ENCODE data around the gene EVX1. TPM values are rescaled to one million over a fixed set of nuclear protein-coding genes. Genes with fewer than 3 reads are reported as not detected.

EVX1 gene
- total and polyA plus RNA-seq, 12 donors, result 0.64 to 8.7 (median 1.1) TPM; not detected in 2

- H3K4me1 ChIP-seq (replicated peaks in 1 of 2), result peaks cover 16 to 32% of the 10 kb centered on the region in 2 donors
- intact Hi-C loops (cut with DNase I), result no loop called here
- 51 to 64% (median 53%) methylated on average over 17 of the region's 17 CpGs for WGBS, 4 donors
Observed at GRCh38 chr7:27241189-27242056, 1.2 kb upstream of the EVX1 start.

GRCh38 chr7:27242154-27242553, 448 bp upstream of the EVX1 start:
- no peaks in the 10 kb centered on the region for H3K9me3 ChIP-seq (replicated peaks in 1 of 3)
- H3K27me3 ChIP-seq, result peaks cover 86% of the 10 kb centered on the region
- H3K4me3 ChIP-seq, result peak overlapping the region in 1 of 4 donors; percentile 28
- H3K36me3 ChIP-seq (replicated peaks in 1 of 2), result no peaks in the 10 kb centered on the region
- no peak for DNase-seq
- H3K4me1 ChIP-seq (replicated peaks in 1 of 2), result peaks cover 16 to 32% of the 10 kb centered on the region in 2 donors
- WGBS, 4 donors, result 29 to 37% (median 31%) methylated on average over 14 of the region's 14 CpGs
- intact Hi-C loops (cut with DNase I), result no loop called here
- no peak for TF ChIP-seq CTCF (IDR thresholded peaks at IDR 0.05)
- no peak for TF ChIP-seq POLR2A (IDR thresholded peaks at IDR 0.05)
- no peak overlapping the region for H3K27ac ChIP-seq

More at GRCh38 chr7:27241189-27242056, 1.2 kb upstream of the EVX1 start:
- no peak overlapping the region for H3K4me3 ChIP-seq
- peaks cover 79% of the 10 kb centered on the region for H3K27me3 ChIP-seq
- TF ChIP-seq CTCF (IDR thresholded peaks at IDR 0.05), result no peak
- no peak for TF ChIP-seq POLR2A (IDR thresholded peaks at IDR 0.05)
- DNase-seq, result no peak
- H3K27ac ChIP-seq, result no peak overlapping the region
- H3K36me3 ChIP-seq (replicated peaks in 1 of 2), result no peaks in the 10 kb centered on the region
- H3K9me3 ChIP-seq (replicated peaks in 1 of 3), result no peaks in the 10 kb centered on the region

- Histone ChIP-seq H3K9me3 (replicated peaks in 1 of 3) (no peaks in the 10 kb centered on the region), H3K36me3 (replicated peaks in 1 of 2) (no peaks in the 10 kb centered on the region), H3K4me1 (replicated peaks in 1 of 2) (peaks cover 16 to 32% of the 10 kb centered on the region in 2 donors), H3K27me3 (peaks cover 99% of the 10 kb centered on the region), H3K27ac (no peak overlapping the region), H3K4me3 (peak overlapping the region in 1 of 4 donors; percentile 28)
- DNase-seq, result no peak
- intact Hi-C loops (cut with DNase I), result no loop called here
- no peak for TF ChIP-seq CTCF (IDR thresholded peaks at IDR 0.05)
- no peak for TF ChIP-seq POLR2A (IDR thresholded peaks at IDR 0.05)
- 14 to 23% (median 20%) methylated on average over 16 to 43 of the region's 43 CpGs for WGBS, 4 donors
Observed at GRCh38 chr7:27243340-27244163, 950 bp downstream of the EVX1 start.

GRCh38 chr7:27244488-27245123, 2.0 kb downstream of the EVX1 start:
- no peaks in the 10 kb centered on the region for H3K9me3 ChIP-seq (replicated peaks in 1 of 3)
- no peak overlapping the region for H3K4me3 ChIP-seq
- no peaks in the 10 kb centered on the region for H3K36me3 ChIP-seq (replicated peaks in 1 of 2)
- intact Hi-C loops (cut with DNase I), result no loop called here
- WGBS, 4 donors, result 35 to 51% (median 44%) methylated on average over 13 to 18 of the region's 18 CpGs
- H3K27me3 ChIP-seq, result peaks cover 98% of the 10 kb centered on the region
- H3K4me1 ChIP-seq (replicated peaks in 1 of 2), result peaks cover 16 to 27% of the 10 kb centered on the region in 2 donors
- H3K27ac ChIP-seq, result no peak overlapping the region
- DNase-seq, result no peak
- no peak for TF ChIP-seq POLR2A (IDR thresholded peaks at IDR 0.05)
- TF ChIP-seq CTCF (IDR thresholded peaks at IDR 0.05), result no peak
